ENCODE data around the gene MOGAT1.
A peak's percentile ranks its signal among the peaks of the same experiment; 100 is the strongest.

MOGAT1 gene

GRCh38 chr2:222671259-222672067 is at the start of gene MOGAT1:
MOGAT1 (plus strand) TSS chr2:222671658; CDS start chr2:222671786, 128 bp downstream.
- DNase-seq = no peak

GRCh38 chr2:222621893-222622292 is 49.6 kb upstream of the MOGAT1 start:
- no peak for DNase-seq

- DNase-seq = no peak
Observed at GRCh38 chr2:222622910-222623309, 48.5 kb upstream of the MOGAT1 start.

GRCh38 chr2:222623756-222624309 is 47.6 kb upstream of the MOGAT1 start:
- DNase-seq = no peak

- no peak for DNase-seq
Observed at GRCh38 chr2:222627764-222628163, 43.7 kb upstream of the MOGAT1 start.

- no peak for DNase-seq
Observed at GRCh38 chr2:222635295-222635694, 36.2 kb upstream of the MOGAT1 start.

- DNase-seq = no peak
Observed at GRCh38 chr2:222637067-222637466, 34.4 kb upstream of the MOGAT1 start.

GRCh38 chr2:222641336-222641735 is 30.1 kb upstream of the MOGAT1 start:
- DNase-seq = no peak

- no peak for DNase-seq
Observed at GRCh38 chr2:222643134-222643533, 28.3 kb upstream of the MOGAT1 start.

GRCh38 chr2:222646008-222646407 is 25.4 kb upstream of the MOGAT1 start:
- no peak for DNase-seq

- no peak for DNase-seq
Observed at GRCh38 chr2:222649801-222650200, 21.7 kb upstream of the MOGAT1 start.

- DNase-seq = no peak
Observed at GRCh38 chr2:222651718-222652418, 19.6 kb upstream of the MOGAT1 start.

GRCh38 chr2:222652491-222653255 is 18.8 kb upstream of the MOGAT1 start:
- DNase-seq = no peak

- no peak for DNase-seq
Observed at GRCh38 chr2:222653280-222653679, 18.2 kb upstream of the MOGAT1 start.

GRCh38 chr2:222655787-222656525 is 15.5 kb upstream of the MOGAT1 start, which contains the start of gene FARSB:
FARSB (minus strand) TSS chr2:222656092; CDS start chr2:222656073, 19 bp downstream.
- DNase-seq = peak; percentile 98

- DNase-seq = peak; percentile 21
Observed at GRCh38 chr2:222656526-222657446, 14.7 kb upstream of the MOGAT1 start.

- DNase-seq = no peak
Observed at GRCh38 chr2:222663479-222663878, 8.0 kb upstream of the MOGAT1 start.

GRCh38 chr2:222668494-222669154 is 2.8 kb upstream of the MOGAT1 start:
- DNase-seq = no peak

- DNase-seq = no peak
Observed at GRCh38 chr2:222669353-222669752, 2.1 kb upstream of the MOGAT1 start.

- DNase-seq = no peak
Observed at GRCh38 chr2:222670191-222671038, 1.0 kb upstream of the MOGAT1 start.
